HG03469 (cell line): ENCODE measurements around the gene FGD1.

Experiments
- ATAC-seq: cut with Tn5 transposase; IDR thresholded peaks from one replicate; pipeline ENCODE4 v1.9.1; 2021; ENCODE audit warnings: mild to moderate bottlenecking, moderate library complexity, moderate number of reproducible peaks; ENCODE audit not compliant: unreplicated experiment

FGD1 gene

GRCh38 chrX:54411732-54412131 is 84.3 kb downstream of the FGD1 start:
- ATAC-seq = no peak

DNA sequence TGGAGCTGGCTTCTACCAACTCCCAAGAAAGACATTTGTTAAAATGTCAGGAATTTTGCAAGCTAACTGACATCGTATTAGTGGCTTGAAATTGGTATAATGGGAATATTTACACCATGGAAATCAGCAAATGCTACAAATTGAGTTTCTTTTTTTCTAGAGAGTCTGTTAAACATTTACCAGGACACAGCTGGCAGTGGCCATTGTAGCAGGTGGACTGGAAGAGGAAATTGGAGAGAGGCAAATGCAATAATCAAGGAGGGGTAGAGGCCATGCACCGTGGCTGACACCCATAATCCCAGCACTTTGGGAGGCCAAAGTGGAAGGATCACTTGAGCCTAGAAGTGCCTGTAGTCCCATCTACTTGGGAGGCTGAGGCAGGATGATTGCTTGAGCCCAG is 88.8 kb downstream of the FGD1 start:
- ATAC-seq = no peak

GRCh38 chrX:54397113-54397512 is 98.9 kb downstream of the FGD1 start:
- no peak for ATAC-seq
